ENCODE data around the gene EPGN. TPM values are rescaled to one million over a fixed set of nuclear protein-coding genes. Genes with fewer than 3 reads are reported as not detected.

Gene EPGN
- total RNA-seq, 3 donors from 2014 or later (not counting 1 experiment from before 2014, with no cell fraction given): not detected

- H3K9me3 Mint-ChIP-seq: no peaks in the 10 kb centered on the region
- ATAC-seq (no peak), DNase-seq (no peak)
- no peak overlapping the region for H3K27ac Mint-ChIP-seq
- Histone ChIP-seq H3K27me3 (ENCODE audit: control insufficient read depth, insufficient read depth, low read length) (no peaks in the 10 kb centered on the region), H3K4me1 (ENCODE audit: control insufficient read depth, insufficient read depth, low read length) (no peaks in the 10 kb centered on the region), H3K9me3 (ENCODE audit: control insufficient read depth, insufficient read depth, low read length) (no peaks in the 10 kb centered on the region), H3K4me3 (ENCODE audit: low read length) (no peak overlapping the region), H3K36me3 (ENCODE audit: control insufficient read depth, insufficient read depth, low read length) (no peaks in the 10 kb centered on the region), H3K27ac (ENCODE audit: low read length) (no peak overlapping the region)
- no peak overlapping the region for H3K4me3 Mint-ChIP-seq
- no peak for TF ChIP-seq CTCF (IDR thresholded peaks at IDR 0.05)
- intact Hi-C loops (cut with micrococcal nuclease): no loop called here
- no peaks in the 10 kb centered on the region for H3K4me1 Mint-ChIP-seq
- WGBS (ENCODE audit: insufficient coverage): no CpG with 5 or more reads among the region's 3 CpGs
- no peaks in the 10 kb centered on the region for H3K27me3 Mint-ChIP-seq (ENCODE audit: low read depth in 2 of 2)
- H3K36me3 Mint-ChIP-seq: no peaks in the 10 kb centered on the region
Observed at GRCh38 chr4:74284053-74284452, 24.2 kb upstream of the EPGN start.

DNA sequence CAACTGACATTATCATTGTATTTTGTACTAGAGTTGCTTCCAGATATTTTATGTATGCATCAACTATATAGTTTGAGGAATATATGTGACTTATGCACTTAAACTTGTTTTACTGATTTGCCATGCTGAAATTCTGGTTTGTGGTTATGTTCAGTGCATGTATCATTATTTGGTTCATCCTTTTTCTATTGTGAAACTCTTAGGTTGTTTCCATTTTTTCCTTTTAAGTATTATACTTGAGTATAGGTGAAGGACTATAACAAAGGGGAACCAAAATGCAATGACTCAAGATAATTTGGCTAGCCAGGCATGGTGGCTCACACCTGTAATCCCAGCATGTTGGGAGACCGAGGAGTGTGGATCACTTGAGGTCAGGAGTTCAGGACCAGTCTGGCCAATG, 21.1 kb upstream of the EPGN start:
- Histone ChIP-seq H3K27me3 (ENCODE audit: control insufficient read depth, insufficient read depth, low read length) (no peaks in the 10 kb centered on the region), H3K4me1 (ENCODE audit: control insufficient read depth, insufficient read depth, low read length) (no peaks in the 10 kb centered on the region), H3K9me3 (ENCODE audit: control insufficient read depth, insufficient read depth, low read length) (no peaks in the 10 kb centered on the region), H3K4me3 (ENCODE audit: low read length) (no peak overlapping the region), H3K36me3 (ENCODE audit: control insufficient read depth, insufficient read depth, low read length) (no peaks in the 10 kb centered on the region), H3K27ac (ENCODE audit: low read length) (no peak overlapping the region)
- Mint-ChIP-seq H3K9me3 (peaks cover 0 to 5% of the 10 kb centered on the region in 2 donors), H3K4me1 (no peaks in the 10 kb centered on the region), H3K27me3 (ENCODE audit: low read depth in 2 of 2) (no peaks in the 10 kb centered on the region), H3K36me3 (no peaks in the 10 kb centered on the region), H3K4me3 (no peak overlapping the region), H3K27ac (no peak overlapping the region)
- ATAC-seq (no peak), DNase-seq (no peak)
- no peak for TF ChIP-seq CTCF (IDR thresholded peaks at IDR 0.05)
- intact Hi-C loops (cut with micrococcal nuclease): no loop called here
- 95% methylated on average over 1 of the region's 1 CpG for WGBS (ENCODE audit: insufficient coverage)

GRCh38 chr4:74287791-74288190, 20.5 kb upstream of the EPGN start:
- TF ChIP-seq CTCF (IDR thresholded peaks at IDR 0.05): no peak
- Histone ChIP-seq H3K4me3 (ENCODE audit: low read length) (no peak overlapping the region), H3K9me3 (ENCODE audit: control insufficient read depth, insufficient read depth, low read length) (no peaks in the 10 kb centered on the region), H3K4me1 (ENCODE audit: control insufficient read depth, insufficient read depth, low read length) (no peaks in the 10 kb centered on the region), H3K36me3 (ENCODE audit: control insufficient read depth, insufficient read depth, low read length) (no peaks in the 10 kb centered on the region), H3K27ac (ENCODE audit: low read length) (no peak overlapping the region), H3K27me3 (ENCODE audit: control insufficient read depth, insufficient read depth, low read length) (no peaks in the 10 kb centered on the region)
- intact Hi-C loops (cut with micrococcal nuclease): no loop called here
- Mint-ChIP-seq H3K27ac (no peak overlapping the region), H3K4me3 (no peak overlapping the region), H3K36me3 (no peaks in the 10 kb centered on the region), H3K27me3 (ENCODE audit: low read depth in 2 of 2) (no peaks in the 10 kb centered on the region), H3K4me1 (no peaks in the 10 kb centered on the region), H3K9me3 (peaks cover 0 to 5% of the 10 kb centered on the region in 2 donors)
- ATAC-seq (no peak), DNase-seq (no peak)

GRCh38 chr4:74291471-74291870, 16.8 kb upstream of the EPGN start:
- no peak overlapping the region for H3K4me3 Mint-ChIP-seq
- H3K27me3 Mint-ChIP-seq (ENCODE audit: low read depth in 2 of 2): no peaks in the 10 kb centered on the region
- no peaks in the 10 kb centered on the region for H3K27me3 ChIP-seq (ENCODE audit: control insufficient read depth, insufficient read depth, low read length)
- no peaks in the 10 kb centered on the region for H3K4me1 Mint-ChIP-seq
- WGBS (ENCODE audit: insufficient coverage): 71% methylated on average over 1 of the region's 1 CpG
- H3K4me1 ChIP-seq (ENCODE audit: control insufficient read depth, insufficient read depth, low read length): no peaks in the 10 kb centered on the region
- no peak overlapping the region for H3K27ac Mint-ChIP-seq
- H3K9me3 ChIP-seq (ENCODE audit: control insufficient read depth, insufficient read depth, low read length): no peaks in the 10 kb centered on the region
- TF ChIP-seq CTCF (IDR thresholded peaks at IDR 0.05): no peak
- DNase-seq: no peak
- no peaks in the 10 kb centered on the region for H3K36me3 Mint-ChIP-seq
- H3K9me3 Mint-ChIP-seq: peaks cover 0 to 5% of the 10 kb centered on the region in 2 donors
- H3K27ac ChIP-seq (ENCODE audit: low read length): no peak overlapping the region
- intact Hi-C loops (cut with micrococcal nuclease): no loop called here
- H3K4me3 ChIP-seq (ENCODE audit: low read length): no peak overlapping the region
- ATAC-seq: no peak
- H3K36me3 ChIP-seq (ENCODE audit: control insufficient read depth, insufficient read depth, low read length): no peaks in the 10 kb centered on the region

Data from natural killer cell (primary cell).